MM.1S (cell line): ENCODE results near the gene RPL18A.

Experiments
- CTCF ChIP-seq: fragments of 300-600 bp; sonication (generic); IDR thresholded peaks from 2 replicates; pipeline ENCODE4 v1.5.1; 2016; ENCODE audit warnings: antibody characterized with exemption, low read length, mixed read lengths
- EZH2 ChIP-seq: fragments of 300-600 bp; sonication (generic); optimal IDR thresholded peaks from 2 replicates; pipeline ENCODE3; 2017; ENCODE audit warnings: low read depth, mild to moderate bottlenecking, antibody characterized with exemption, low read length, mixed read lengths
- EZH2phosphoT487 ChIP-seq: fragments of 300-600 bp; sonication (generic); IDR thresholded peaks from 2 replicates; pipeline ENCODE4 v1.6.1; 2018; ENCODE audit warnings: antibody characterized with exemption, low read length

- TF ChIP-seq EZH2 (no peak), CTCF (no peak), EZH2phosphoT487 (no peak)
Measured at GRCh38 chr19:17873786-17874757, 14.4 kb downstream of the RPL18A start.
